ENCODE results near the gene ULK2. TPM values are rescaled to one million over a fixed set of nuclear protein-coding genes. Genes with fewer than 3 reads are reported as not detected.

The ULK2 gene
- total RNA-seq, 1 donor from 2014 or later: 15.7 TPM

DNA sequence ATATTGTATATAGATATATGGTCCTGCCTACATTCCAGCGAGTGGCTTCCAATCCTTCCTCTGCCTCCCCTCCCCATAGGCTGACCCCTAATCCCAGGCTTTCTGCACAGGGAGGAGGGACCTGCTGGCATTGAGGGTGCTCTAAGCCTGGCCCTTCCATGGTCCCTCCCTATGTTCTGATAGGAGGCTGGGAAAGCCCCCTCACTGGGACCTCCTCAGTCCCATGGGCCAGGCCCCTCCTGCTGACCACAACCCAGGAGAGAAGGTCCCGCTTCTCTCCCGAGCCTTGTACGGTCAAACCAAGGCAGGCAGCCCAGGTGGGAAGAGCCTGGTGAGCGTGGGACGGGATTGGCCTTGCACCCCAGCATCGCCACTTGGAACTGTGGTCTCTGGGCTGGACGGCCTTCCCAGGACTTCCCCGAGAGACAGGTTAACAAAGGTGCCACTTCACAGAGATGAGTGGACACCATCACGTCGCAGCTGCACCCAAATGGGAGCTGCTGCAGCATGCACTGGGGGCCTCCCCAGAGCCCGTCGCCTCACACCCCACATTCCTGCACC lies 120.5 kb downstream of the ULK2 start:
- peaks cover 15% of the 10 kb centered on the region for H3K27me3 Mint-ChIP-seq (ENCODE audit: unreplicated experiment)

DNA sequence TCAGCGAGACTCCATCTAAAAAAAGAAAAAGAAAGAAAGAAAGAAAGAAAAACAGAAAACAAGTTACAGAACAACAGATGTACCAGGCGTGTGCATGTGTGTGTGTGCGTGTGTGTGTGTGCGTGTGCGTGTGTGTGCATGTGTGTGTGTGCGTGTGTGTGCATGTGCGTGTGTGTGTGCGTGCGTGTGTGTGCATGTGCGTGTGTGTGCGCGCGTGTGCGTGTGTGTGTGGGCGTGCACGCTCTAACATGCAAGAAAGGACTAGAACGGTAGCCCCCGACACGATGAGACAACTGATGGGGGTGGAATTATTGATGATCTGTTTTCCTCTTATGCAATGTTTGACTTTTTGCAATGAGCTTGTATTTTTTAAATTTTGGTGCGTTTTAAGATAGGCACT lies 121.2 kb downstream of the ULK2 start:
- no peak for DNase-seq (ENCODE audit: low spot score)
- Mint-ChIP-seq H3K27ac (ENCODE audit: unreplicated experiment) (no peak overlapping the region), H3K9me3 (ENCODE audit: unreplicated experiment) (no peaks in the 10 kb centered on the region), H3K27me3 (ENCODE audit: unreplicated experiment) (peaks cover 15% of the 10 kb centered on the region), H3K36me3 (ENCODE audit: low read depth, unreplicated experiment) (peaks cover 4% of the 10 kb centered on the region), H3K4me1 (ENCODE audit: unreplicated experiment) (no peaks in the 10 kb centered on the region), H3K4me3 (ENCODE audit: unreplicated experiment) (no peak overlapping the region)
- TF ChIP-seq, protein P1, sequence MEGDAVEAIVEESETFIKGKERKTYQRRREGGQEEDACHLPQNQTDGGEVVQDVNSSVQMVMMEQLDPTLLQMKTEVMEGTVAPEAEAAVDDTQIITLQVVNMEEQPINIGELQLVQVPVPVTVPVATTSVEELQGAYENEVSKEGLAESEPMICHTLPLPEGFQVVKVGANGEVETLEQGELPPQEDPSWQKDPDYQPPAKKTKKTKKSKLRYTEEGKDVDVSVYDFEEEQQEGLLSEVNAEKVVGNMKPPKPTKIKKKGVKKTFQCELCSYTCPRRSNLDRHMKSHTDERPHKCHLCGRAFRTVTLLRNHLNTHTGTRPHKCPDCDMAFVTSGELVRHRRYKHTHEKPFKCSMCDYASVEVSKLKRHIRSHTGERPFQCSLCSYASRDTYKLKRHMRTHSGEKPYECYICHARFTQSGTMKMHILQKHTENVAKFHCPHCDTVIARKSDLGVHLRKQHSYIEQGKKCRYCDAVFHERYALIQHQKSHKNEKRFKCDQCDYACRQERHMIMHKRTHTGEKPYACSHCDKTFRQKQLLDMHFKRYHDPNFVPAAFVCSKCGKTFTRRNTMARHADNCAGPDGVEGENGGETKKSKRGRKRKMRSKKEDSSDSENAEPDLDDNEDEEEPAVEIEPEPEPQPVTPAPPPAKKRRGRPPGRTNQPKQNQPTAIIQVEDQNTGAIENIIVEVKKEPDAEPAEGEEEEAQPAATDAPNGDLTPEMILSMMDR (IDR thresholded peaks at IDR 0.05; ENCODE audit: unreplicated experiment): no peak

More for the DNA sequence above, 120.5 kb downstream of the ULK2 start:
- Mint-ChIP-seq H3K4me1 (ENCODE audit: unreplicated experiment) (no peaks in the 10 kb centered on the region), H3K4me3 (ENCODE audit: unreplicated experiment) (no peak overlapping the region), H3K36me3 (ENCODE audit: low read depth, unreplicated experiment) (peaks cover 4% of the 10 kb centered on the region), H3K27ac (ENCODE audit: unreplicated experiment) (no peak overlapping the region), H3K9me3 (ENCODE audit: unreplicated experiment) (no peaks in the 10 kb centered on the region)
- no peak for DNase-seq (ENCODE audit: low spot score)
- TF ChIP-seq, protein P1 (IDR thresholded peaks at IDR 0.05; ENCODE audit: unreplicated experiment): no peak

DNA sequence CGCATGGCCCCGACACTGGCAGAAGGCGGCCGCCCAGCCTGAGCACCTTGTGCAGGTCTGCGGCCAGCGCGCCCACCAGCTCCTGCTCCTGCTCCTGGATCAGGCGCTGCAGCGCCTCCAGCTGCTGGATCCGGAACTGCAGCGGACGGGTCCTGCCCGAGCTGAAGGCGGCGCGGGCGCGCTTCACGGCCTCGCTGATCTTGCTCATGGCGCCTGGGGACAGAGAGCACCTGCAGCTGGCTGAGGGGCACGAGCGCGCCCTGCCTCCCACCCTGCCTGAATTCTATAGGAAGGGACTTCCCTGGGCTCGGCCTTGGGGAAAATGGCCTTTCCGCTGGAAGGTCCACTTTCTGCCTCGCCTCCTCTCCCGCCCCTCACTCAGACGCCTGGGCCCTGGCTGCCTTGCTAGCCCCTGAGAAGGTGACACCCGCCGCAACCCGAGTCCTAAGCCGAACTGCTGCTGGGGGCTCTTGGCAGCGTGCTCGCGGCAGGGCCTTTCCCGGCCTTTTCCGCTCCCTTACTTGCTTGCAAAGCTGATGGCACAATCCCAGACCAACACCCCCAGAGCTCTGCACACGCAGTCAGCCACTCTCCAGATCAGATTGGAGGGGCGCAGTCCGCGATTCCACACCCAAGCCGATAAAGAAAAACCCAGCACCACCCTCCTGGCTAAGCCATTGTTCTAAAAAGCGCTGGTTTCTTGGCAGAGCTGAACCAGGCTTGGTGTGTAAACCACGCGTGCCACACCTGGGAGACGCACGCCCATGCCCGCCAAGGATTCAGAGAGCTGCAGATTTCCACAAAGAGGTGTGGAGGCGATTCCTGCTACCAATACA lies 122.6 kb downstream of the ULK2 start:
- Mint-ChIP-seq H3K36me3 (ENCODE audit: low read depth, unreplicated experiment) (no peaks in the 10 kb centered on the region), H3K4me1 (ENCODE audit: unreplicated experiment) (no peaks in the 10 kb centered on the region), H3K27me3 (ENCODE audit: unreplicated experiment) (peaks cover 9% of the 10 kb centered on the region), H3K4me3 (ENCODE audit: unreplicated experiment) (no peak overlapping the region), H3K27ac (ENCODE audit: unreplicated experiment) (no peak overlapping the region), H3K9me3 (ENCODE audit: unreplicated experiment) (no peaks in the 10 kb centered on the region)
- TF ChIP-seq, protein P1 (IDR thresholded peaks at IDR 0.05; ENCODE audit: unreplicated experiment): peak; percentile 93
- DNase-seq (ENCODE audit: low spot score): peak; percentile 99

DNA sequence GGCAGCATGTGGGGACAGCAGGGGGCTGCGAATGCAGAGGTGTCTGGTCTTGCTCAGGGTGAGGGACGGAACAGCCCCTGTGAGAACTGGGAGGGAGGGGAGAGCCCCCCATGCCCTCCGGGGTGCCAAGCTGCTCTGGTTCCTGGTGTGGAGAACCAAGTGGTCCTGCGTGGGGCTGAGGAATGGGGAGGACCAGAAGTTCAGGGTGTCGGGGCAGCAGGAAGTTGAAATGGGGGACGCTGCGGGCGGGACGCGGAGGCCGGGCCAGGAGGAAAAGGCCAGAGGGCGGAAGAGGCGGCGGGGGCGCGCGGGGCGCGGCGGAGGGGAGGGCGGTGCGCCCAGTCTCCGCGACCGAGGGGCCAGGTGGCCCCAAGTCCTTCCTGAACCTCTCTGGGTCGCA lies 123.2 kb downstream of the ULK2 start:
- peaks cover 7% of the 10 kb centered on the region for H3K27me3 Mint-ChIP-seq (ENCODE audit: unreplicated experiment)
- no peak for DNase-seq (ENCODE audit: low spot score)

More for the DNA sequence above, 123.2 kb downstream of the ULK2 start:
- Mint-ChIP-seq H3K36me3 (ENCODE audit: low read depth, unreplicated experiment) (no peaks in the 10 kb centered on the region), H3K9me3 (ENCODE audit: unreplicated experiment) (no peaks in the 10 kb centered on the region), H3K27ac (ENCODE audit: unreplicated experiment) (no peak overlapping the region), H3K4me1 (ENCODE audit: unreplicated experiment) (no peaks in the 10 kb centered on the region), H3K4me3 (ENCODE audit: unreplicated experiment) (peak overlapping the region; percentile 81)
- TF ChIP-seq, protein P1 (IDR thresholded peaks at IDR 0.05; ENCODE audit: unreplicated experiment): no peak

Measured in endothelial cell (in vitro differentiated cells).